Measurements from ENCODE around the gene UCN3.

DNA sequence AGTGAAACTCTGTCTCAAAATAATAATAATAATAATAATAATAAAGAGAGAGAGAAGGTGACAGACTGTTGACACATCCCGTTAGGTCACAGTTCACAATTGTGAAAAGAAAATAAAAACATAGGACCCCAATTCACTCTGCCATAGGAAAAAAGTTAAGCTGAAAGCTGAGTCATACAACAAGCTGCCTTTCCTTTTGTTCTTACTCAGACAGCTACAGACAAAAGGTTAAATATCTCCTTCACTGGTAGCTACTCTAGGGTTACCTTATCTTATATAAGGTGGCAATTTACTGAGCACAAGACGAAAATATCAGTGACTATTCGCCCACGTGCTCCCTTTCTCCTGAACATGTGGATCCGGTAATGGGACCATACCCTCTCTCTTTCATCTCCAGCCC, 22.4 kb downstream of the UCN3 start:
- TF ChIP-seq, protein P1, sequence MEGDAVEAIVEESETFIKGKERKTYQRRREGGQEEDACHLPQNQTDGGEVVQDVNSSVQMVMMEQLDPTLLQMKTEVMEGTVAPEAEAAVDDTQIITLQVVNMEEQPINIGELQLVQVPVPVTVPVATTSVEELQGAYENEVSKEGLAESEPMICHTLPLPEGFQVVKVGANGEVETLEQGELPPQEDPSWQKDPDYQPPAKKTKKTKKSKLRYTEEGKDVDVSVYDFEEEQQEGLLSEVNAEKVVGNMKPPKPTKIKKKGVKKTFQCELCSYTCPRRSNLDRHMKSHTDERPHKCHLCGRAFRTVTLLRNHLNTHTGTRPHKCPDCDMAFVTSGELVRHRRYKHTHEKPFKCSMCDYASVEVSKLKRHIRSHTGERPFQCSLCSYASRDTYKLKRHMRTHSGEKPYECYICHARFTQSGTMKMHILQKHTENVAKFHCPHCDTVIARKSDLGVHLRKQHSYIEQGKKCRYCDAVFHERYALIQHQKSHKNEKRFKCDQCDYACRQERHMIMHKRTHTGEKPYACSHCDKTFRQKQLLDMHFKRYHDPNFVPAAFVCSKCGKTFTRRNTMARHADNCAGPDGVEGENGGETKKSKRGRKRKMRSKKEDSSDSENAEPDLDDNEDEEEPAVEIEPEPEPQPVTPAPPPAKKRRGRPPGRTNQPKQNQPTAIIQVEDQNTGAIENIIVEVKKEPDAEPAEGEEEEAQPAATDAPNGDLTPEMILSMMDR (IDR thresholded peaks at IDR 0.05): no peak
- no peak for TF ChIP-seq POLR2AphosphoS5 (IDR thresholded peaks at IDR 0.05)

Data from sigmoid colon (tissue), 4 donors.